Ishikawa (cell line): ENCODE results near the gene XDH.

Experiments used
- CEBPB ChIP-seq: IDR thresholded peaks from 2 replicates; pipeline ENCODE4 v1.6.1; 2012
- CREB1 ChIP-seq: IDR thresholded peaks from 2 replicates; pipeline ENCODE4 v1.6.1; 2012; ENCODE audit warnings: low read depth
- EGR1 ChIP-seq: IDR thresholded peaks from 2 replicates; pipeline ENCODE4 v1.6.1; 2012
- EP300 ChIP-seq: IDR thresholded peaks from 2 replicates; pipeline ENCODE4 v1.6.1; 2012; ENCODE audit warnings: borderline replicate concordance
- FOXM1 ChIP-seq: IDR thresholded peaks from 2 replicates; pipeline ENCODE4 v1.6.1; 2012; ENCODE audit warnings: low read depth, borderline replicate concordance
- MAX ChIP-seq: IDR thresholded peaks from 2 replicates; pipeline ENCODE4 v1.6.1; 2012
- RAD21 ChIP-seq: IDR thresholded peaks from 2 replicates; pipeline ENCODE4 v1.6.1; 2012; ENCODE audit warnings: low read depth
- REST ChIP-seq: IDR thresholded peaks from 2 replicates; pipeline ENCODE4 v1.6.1; 2012; ENCODE audit warnings: low read depth, mild to moderate bottlenecking
- TAF1 ChIP-seq: IDR thresholded peaks from 2 replicates; pipeline ENCODE4 v1.6.1; 2012; ENCODE audit warnings: low read depth, mild to moderate bottlenecking
- YY1 ChIP-seq: IDR thresholded peaks from 2 replicates; pipeline ENCODE4 v1.6.1; 2012; ENCODE audit warnings: low read depth

- no peak for TF ChIP-seq EGR1
- TF ChIP-seq CREB1, result no peak
- TF ChIP-seq MAX, result no peak
- TF ChIP-seq EP300, result no peak
- no peak for TF ChIP-seq TAF1
- no peak for TF ChIP-seq RAD21
- TF ChIP-seq REST, result no peak
- TF ChIP-seq FOXM1, result no peak
- no peak for TF ChIP-seq CEBPB
- no peak for TF ChIP-seq YY1
Observed at GRCh38 chr2:31415421-31415820, 879 bp upstream of the XDH start.
